Measurements from ENCODE around the gene USP32. TPM values are rescaled to one million over a fixed set of nuclear protein-coding genes. Genes with fewer than 3 reads are reported as not detected.
"Not testable (repeated sequence)": the region's sequence is repeated elsewhere in the genome, so short reads cannot be mapped to it uniquely, and the experiment has no call there.

USP32 gene
- total RNA-seq, 1 experiment from 2014 or later = 34.5 TPM

- H3K4me3 ChIP-seq; H3K27ac ChIP-seq; H3K36me3 ChIP-seq; H3K27me3 ChIP-seq (replicated peaks); H3K4me1 ChIP-seq (replicated peaks); H3K9me3 ChIP-seq (replicated peaks); DNase-seq (ENCODE audit: low read depth in 1 of 2, low spot score in 2 of 2): not testable (repeated sequence)
These were observed 13.7 kb downstream of the USP32 start for GRCh38 chr17:60378187-60378586.

GRCh38 chr17:60372790-60373483 is 19.0 kb downstream of the USP32 start:
- H3K36me3 ChIP-seq = no peaks in the 10 kb centered on the region
- DNase-seq (ENCODE audit: low read depth in 1 of 2, low spot score in 2 of 2) = no peak
- peaks cover 26% of the 10 kb centered on the region for H3K4me1 ChIP-seq (replicated peaks)
- no peaks in the 10 kb centered on the region for H3K9me3 ChIP-seq (replicated peaks)
- peak overlapping the region; percentile 15; the same call in 1 of the 2 replicates for H3K27ac ChIP-seq
- H3K4me3 ChIP-seq = no peak overlapping the region
- no peaks in the 10 kb centered on the region for H3K27me3 ChIP-seq (replicated peaks)

- peaks cover 29% of the 10 kb centered on the region for H3K4me1 ChIP-seq (replicated peaks)
- H3K27ac ChIP-seq = no peak overlapping the region
- H3K36me3 ChIP-seq = no peaks in the 10 kb centered on the region
- no peak for DNase-seq (ENCODE audit: low read depth in 1 of 2, low spot score in 2 of 2)
- no peak overlapping the region for H3K4me3 ChIP-seq
- no peaks in the 10 kb centered on the region for H3K9me3 ChIP-seq (replicated peaks)
- no peaks in the 10 kb centered on the region for H3K27me3 ChIP-seq (replicated peaks)
These were observed 20.0 kb downstream of the USP32 start for GRCh38 chr17:60371818-60372510.

- H3K9me3 ChIP-seq (replicated peaks) = no peaks in the 10 kb centered on the region
- peaks cover 29% of the 10 kb centered on the region for H3K4me1 ChIP-seq (replicated peaks)
- H3K36me3 ChIP-seq = no peaks in the 10 kb centered on the region
- H3K4me3 ChIP-seq = no peak overlapping the region
- H3K27ac ChIP-seq = no peak overlapping the region
- H3K27me3 ChIP-seq (replicated peaks) = no peaks in the 10 kb centered on the region
- no peak for DNase-seq (ENCODE audit: low read depth in 1 of 2, low spot score in 2 of 2)
These were observed 20.5 kb downstream of the USP32 start for GRCh38 chr17:60371416-60371815.

DNA sequence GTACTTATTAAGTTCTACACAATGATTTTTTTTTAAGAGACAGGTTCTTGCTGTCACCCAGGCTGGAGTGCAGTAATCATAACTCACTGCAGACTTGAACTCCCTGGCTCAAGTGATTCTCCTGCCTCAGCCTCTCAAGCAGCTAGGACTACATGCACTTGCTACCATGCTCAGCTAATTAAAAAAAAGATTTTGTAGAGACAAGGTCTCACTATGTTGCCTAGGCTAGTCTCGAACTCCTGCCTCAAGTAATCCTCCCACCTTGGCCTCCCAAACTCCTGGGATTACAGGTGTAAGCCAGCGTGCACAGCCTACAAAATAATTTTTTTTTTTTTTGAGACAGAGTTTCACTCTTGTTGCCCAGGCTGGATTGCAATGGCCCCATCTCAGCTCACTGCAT is 22.2 kb downstream of the USP32 start:
- Histone ChIP-seq H3K9me3 (replicated peaks) (no peaks in the 10 kb centered on the region), H3K36me3 (no peaks in the 10 kb centered on the region), H3K4me3 (no peak overlapping the region), H3K4me1 (replicated peaks) (peaks cover 29% of the 10 kb centered on the region), H3K27me3 (replicated peaks) (no peaks in the 10 kb centered on the region), H3K27ac (no peak overlapping the region)
- no peak for DNase-seq (ENCODE audit: low read depth in 1 of 2, low spot score in 2 of 2)

DNA sequence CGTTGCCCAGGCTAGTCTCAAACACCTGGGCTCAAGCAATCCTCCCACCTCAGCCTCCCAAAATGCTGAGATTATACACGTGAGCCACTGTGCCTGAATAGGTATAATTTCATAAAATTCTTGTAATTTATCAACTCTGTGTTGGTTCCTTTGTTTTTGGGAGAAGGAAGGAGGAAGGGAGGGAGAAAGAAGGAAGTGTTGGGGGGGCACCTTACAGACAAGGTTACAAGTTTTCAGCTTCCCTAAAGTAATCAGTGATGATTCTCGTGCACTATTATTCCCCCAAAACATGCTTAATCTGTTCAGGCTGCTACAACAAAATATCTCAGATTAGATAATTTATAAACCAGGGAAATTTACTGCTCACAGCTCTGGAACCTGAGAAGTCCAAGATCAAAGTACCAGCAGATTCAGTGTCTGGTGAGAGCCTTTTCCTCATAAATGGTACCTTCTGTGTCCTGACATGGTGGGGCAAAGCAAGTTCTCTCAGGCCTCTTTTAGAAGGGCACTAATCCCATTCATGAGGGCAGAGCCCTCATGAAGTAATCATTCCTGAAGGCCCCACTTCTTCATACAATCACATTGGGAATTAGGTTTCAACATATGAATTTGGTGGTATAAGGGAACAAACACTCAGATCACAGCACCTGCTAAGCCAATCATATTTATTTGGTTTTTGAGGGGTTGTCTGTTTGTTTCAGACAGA is 28.1 kb downstream of the USP32 start:
- H3K4me3 ChIP-seq = no peak overlapping the region
- peaks cover 10% of the 10 kb centered on the region for H3K4me1 ChIP-seq (replicated peaks)

DNA sequence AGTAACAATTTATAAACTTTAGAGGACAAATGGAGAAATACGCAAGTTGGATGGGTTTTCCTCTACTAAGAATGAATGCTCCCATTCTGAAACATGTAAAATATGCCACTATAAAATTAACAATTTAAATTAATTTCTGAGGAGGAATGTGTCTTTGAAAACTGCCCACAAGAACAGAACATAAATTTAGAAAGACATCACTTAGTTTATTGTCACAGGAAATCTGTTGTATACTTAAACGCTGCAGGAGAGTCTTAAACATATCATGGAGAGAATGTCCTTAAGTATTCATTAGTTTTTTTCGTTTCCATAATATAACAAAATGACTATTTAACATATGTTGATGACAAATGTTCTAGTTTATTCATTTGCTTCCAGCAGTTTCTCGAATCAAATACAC is 29.6 kb downstream of the USP32 start:
- DNase-seq (ENCODE audit: low read depth in 1 of 2, low spot score in 2 of 2) = no peak

More for the DNA sequence above, 28.1 kb downstream of the USP32 start:
- Histone ChIP-seq H3K9me3 (replicated peaks) (no peaks in the 10 kb centered on the region), H3K27ac (no peak overlapping the region), H3K27me3 (replicated peaks) (no peaks in the 10 kb centered on the region), H3K36me3 (no peaks in the 10 kb centered on the region)
- no peak for DNase-seq (ENCODE audit: low read depth in 1 of 2, low spot score in 2 of 2)

GRCh38 chr17:60361889-60362288 is 30.0 kb downstream of the USP32 start:
- DNase-seq (ENCODE audit: low read depth in 1 of 2, low spot score in 2 of 2) = no peak
- Histone ChIP-seq H3K27me3 (replicated peaks) (no peaks in the 10 kb centered on the region), H3K36me3 (no peaks in the 10 kb centered on the region), H3K4me3 (no peak overlapping the region), H3K9me3 (replicated peaks) (no peaks in the 10 kb centered on the region), H3K27ac (no peak overlapping the region), H3K4me1 (replicated peaks) (peaks cover 7% of the 10 kb centered on the region)

More for the DNA sequence above, 29.6 kb downstream of the USP32 start:
- Histone ChIP-seq H3K4me1 (replicated peaks) (peaks cover 4% of the 10 kb centered on the region; the same call in 1 of the 2 replicates), H3K36me3 (no peaks in the 10 kb centered on the region), H3K4me3 (no peak overlapping the region), H3K27me3 (replicated peaks) (no peaks in the 10 kb centered on the region), H3K27ac (no peak overlapping the region), H3K9me3 (replicated peaks) (no peaks in the 10 kb centered on the region)

DNA sequence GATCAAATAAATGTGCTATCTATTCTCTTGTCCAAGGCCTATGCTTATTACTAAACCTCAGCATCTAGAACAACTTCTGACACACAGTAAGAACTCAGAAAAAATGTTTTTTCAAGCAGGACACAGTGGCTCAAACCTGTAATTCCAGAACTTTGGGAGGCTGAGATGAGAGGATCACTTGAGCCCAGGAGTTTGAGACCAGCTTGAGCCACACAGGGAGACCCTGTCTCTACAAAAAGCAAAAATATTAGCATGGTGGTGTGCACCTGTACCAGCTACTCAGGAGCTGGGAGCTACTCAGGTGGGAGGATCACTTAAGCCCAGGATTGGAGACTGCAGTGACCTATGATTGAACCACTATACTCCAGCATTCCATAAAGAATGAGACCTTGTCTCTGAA is 32.5 kb downstream of the USP32 start:
- no peak overlapping the region for H3K4me3 ChIP-seq
- H3K27ac ChIP-seq = no peak overlapping the region
- no peaks in the 10 kb centered on the region for H3K36me3 ChIP-seq
- DNase-seq (ENCODE audit: low read depth in 1 of 2, low spot score in 2 of 2) = no peak
- peaks cover 26% of the 10 kb centered on the region for H3K4me1 ChIP-seq (replicated peaks)
- H3K27me3 ChIP-seq (replicated peaks) = no peaks in the 10 kb centered on the region
- H3K9me3 ChIP-seq (replicated peaks) = no peaks in the 10 kb centered on the region

GRCh38 chr17:60358606-60359225 is 33.2 kb downstream of the USP32 start:
- H3K4me3 ChIP-seq = no peak overlapping the region
- no peaks in the 10 kb centered on the region for H3K9me3 ChIP-seq (replicated peaks)
- no peaks in the 10 kb centered on the region for H3K27me3 ChIP-seq (replicated peaks)
- peaks cover 33% of the 10 kb centered on the region for H3K4me1 ChIP-seq (replicated peaks)
- H3K36me3 ChIP-seq = no peaks in the 10 kb centered on the region
- no peak for DNase-seq (ENCODE audit: low read depth in 1 of 2, low spot score in 2 of 2)
- no peak overlapping the region for H3K27ac ChIP-seq

GRCh38 chr17:60356940-60357339 is 35.0 kb downstream of the USP32 start:
- no peak for DNase-seq (ENCODE audit: low read depth in 1 of 2, low spot score in 2 of 2)

DNA sequence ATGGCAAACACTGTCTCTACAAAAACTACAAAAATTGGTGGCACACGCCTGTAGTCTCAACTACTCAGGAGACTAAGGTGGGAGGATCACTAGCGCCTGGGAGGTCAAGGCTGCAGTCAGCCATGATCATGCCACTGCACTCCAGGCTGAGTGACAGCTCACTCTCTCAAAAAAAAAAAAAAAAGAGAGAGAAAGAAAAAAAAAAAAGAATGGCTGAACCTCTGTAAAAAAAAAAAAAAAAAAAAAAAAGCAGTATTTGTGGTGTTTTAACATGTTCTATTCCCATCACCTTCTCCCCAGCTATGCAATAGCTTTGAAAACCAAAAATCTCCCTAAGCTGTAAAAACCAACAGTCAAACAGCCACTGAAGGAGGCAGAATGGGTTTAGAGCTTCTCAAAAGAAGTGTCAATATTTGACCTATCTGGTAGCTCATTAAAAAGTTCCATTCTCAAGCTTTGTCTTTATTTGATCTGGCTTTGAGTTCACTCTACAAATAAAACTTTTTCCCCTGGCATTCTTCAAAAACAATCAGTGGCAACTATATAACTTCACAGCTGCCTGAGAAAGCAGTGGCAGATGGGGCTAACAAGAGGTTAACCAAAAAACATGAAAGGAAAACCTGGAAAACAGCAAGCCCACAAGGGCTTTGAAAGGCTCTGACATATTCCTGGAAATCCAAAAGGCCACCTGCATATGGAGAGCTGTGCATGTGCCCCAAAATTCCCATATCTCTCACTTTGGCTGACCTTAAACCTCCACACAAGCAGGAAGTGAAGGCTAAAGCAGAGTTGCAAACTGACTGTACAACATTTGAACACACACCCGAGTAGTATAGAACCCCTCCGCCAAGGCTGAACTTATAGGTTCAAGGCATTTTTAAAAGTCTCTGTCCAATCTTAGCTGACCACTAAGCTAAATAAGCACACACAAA is 36.0 kb downstream of the USP32 start:
- no peak for DNase-seq (ENCODE audit: low read depth in 1 of 2, low spot score in 2 of 2)
- Histone ChIP-seq H3K4me1 (replicated peaks) (peaks cover 34% of the 10 kb centered on the region), H3K4me3 (no peak overlapping the region), H3K27ac (no peak overlapping the region), H3K9me3 (replicated peaks) (no peaks in the 10 kb centered on the region), H3K27me3 (replicated peaks) (no peaks in the 10 kb centered on the region), H3K36me3 (no peaks in the 10 kb centered on the region)

More at GRCh38 chr17:60356940-60357339, 35.0 kb downstream of the USP32 start:
- Histone ChIP-seq H3K27me3 (replicated peaks) (no peaks in the 10 kb centered on the region), H3K36me3 (no peaks in the 10 kb centered on the region), H3K9me3 (replicated peaks) (no peaks in the 10 kb centered on the region), H3K27ac (no peak overlapping the region), H3K4me1 (replicated peaks) (peaks cover 34% of the 10 kb centered on the region), H3K4me3 (no peak overlapping the region)

GRCh38 chr17:60354223-60354622 is 37.7 kb downstream of the USP32 start:
- Histone ChIP-seq H3K36me3 (no peaks in the 10 kb centered on the region), H3K27me3 (replicated peaks) (no peaks in the 10 kb centered on the region), H3K4me1 (replicated peaks) (peaks cover 34% of the 10 kb centered on the region), H3K27ac (no peak overlapping the region), H3K4me3 (no peak overlapping the region), H3K9me3 (replicated peaks) (no peaks in the 10 kb centered on the region)
- DNase-seq (ENCODE audit: low read depth in 1 of 2, low spot score in 2 of 2) = peak in 1 of 2 experiments; percentile 82
